GM12865 (cell line): ENCODE measurements around the gene XPNPEP2.

Experiments used
- DNase-seq: peaks from one replicate; pipeline ENCODE4 v3.0.0; 2010; ENCODE audit warnings: low read depth
- H3K4me3 ChIP-seq: 2 replicates; pipeline ENCODE4 v1.5.1; 2011; ENCODE audit warnings: mild to moderate bottlenecking, low read depth, low read length, control low read depth
- CTCF ChIP-seq: IDR thresholded peaks from 2 replicates; pipeline ENCODE4 v1.5.1; 2011; ENCODE audit warnings: low read length, control low read depth, low read depth, inconsistent platforms; ENCODE audit not compliant: insufficient read depth; ENCODE audit errors: missing control alignments

The XPNPEP2 gene

DNA sequence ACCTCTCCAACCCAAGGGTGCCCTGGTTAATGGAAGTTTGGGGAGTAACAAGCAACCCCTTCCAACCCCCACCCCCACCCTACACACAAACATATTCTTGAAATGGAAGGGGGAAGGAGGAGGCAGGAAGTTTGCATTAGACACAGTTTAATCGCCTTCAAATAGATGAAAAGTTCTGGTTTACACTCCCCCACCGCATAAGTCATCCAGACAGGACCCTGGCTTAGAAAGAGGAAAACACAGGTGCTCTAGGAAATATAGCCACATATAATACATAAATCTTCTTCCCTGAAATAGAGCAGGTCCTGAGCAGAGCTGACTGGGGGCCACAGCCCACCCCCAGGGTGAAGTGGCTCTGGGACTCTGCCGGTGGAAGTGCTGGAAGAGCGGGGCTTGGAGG is 66.0 kb downstream of the XPNPEP2 start:
- TF ChIP-seq CTCF, result no peak
- H3K4me3 ChIP-seq, result no peak overlapping the region
- no peak for DNase-seq

DNA sequence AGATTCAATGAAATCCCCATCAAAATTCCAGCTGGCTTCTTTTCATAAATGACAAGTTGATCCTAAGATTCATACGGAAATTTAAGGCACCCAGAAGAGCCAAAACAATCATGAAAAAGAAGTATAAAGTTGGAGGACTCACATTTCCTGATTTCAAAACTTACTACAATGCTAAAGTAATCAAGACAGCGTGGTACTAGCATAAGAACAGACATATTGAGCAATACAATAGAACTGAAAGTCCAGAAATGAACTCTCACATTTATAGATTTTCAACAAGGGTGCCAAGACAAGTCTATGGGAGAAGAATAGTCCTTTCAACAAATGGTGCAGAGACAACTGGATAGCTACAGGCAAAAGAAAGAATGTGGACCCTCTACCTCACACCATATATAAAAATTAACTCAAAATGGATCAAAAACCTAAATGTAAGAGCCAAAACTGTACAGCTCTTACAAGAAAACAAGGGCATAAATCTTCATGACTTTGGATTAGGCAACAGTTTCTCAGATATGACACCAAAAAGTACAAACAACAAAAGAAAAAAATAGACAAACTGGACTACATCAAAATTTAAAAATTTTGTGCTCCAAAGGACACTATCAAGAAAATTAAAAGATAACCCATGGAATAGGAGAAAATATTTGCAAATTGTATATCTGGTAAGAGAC is 69.5 kb downstream of the XPNPEP2 start:
- TF ChIP-seq CTCF, result no peak
- no peak for DNase-seq
- H3K4me3 ChIP-seq, result no peak overlapping the region

DNA sequence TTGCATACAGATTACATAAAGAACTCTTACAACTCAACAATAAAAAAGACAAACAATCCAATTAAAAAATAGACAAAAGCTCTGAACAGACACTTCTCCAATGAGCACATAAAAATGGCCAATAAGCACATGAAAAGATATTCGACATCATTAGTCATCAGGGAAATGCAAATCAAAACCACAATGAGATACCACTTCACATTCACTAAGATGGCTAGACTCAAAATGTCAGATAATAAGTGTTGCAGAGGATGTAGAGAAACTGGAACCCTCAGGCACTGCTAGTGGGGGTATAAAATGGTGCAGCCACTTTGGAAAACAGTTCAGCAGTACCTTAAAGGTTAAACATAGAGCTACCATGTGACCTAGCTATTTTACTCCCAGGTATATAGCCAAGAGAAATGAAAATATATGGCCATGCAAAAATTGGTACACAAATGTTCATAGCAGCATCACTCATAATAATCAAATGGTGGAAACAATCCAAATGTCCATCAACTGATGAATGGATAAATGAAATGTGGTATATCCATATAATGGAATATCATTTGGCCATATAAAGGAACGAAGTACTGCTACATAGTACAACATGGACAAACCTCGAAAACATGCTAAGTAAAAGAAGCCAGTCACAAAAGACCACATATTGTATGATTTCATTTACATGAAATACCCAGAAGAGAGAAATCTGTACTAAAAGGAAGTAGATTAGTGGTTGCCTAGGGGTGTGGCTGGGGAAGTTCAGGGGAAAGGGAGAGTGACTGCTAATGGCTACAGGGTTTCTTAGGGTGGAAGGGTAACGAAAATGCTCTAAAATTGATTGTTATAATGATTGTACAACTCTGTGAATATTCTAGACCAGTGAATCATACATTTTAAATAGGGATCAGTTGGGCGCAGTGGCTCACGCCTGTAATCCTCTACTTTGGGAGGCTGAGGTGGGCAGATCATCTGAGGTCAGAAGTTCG is 70.3 kb downstream of the XPNPEP2 start:
- TF ChIP-seq CTCF, result no peak
- no peak for DNase-seq
- no peak overlapping the region for H3K4me3 ChIP-seq

DNA sequence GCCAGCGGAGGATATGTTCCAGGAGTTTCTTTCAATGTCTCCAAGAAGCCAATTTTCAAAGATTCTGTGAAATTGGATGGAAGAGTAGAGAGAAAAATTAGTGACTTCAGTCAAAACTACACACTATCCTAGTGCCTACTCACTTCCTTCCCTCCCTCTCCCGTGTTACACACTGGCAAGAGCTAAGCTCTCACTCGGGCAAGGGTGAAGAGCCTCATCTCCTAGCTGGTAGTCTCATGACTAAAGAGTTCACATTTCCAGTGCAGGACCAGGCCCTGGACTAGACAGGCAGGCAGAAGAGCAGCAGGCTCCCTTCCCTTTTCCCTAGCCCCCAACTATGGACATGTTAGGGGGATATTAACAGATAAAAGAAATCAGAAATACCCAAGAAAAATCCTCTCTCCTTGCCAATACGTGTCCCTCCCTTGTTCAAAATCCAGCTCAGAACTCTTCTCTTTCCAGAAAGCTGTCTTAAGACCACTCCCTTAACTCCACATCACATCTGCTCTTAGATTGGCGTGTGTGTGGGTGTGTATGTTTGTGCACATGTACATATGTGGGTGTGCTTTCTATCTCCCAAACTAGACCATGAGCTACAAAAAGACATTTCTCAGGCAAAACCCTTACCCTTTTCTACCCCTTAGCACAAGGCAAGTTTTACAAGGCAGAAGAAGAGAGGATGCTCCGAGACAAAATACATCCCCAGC is 75.0 kb downstream of the XPNPEP2 start:
- TF ChIP-seq CTCF, result no peak
- no peak overlapping the region for H3K4me3 ChIP-seq
- DNase-seq, result no peak

GRCh38 chrX:129818123-129818522 is 79.3 kb downstream of the XPNPEP2 start:
- no peak for TF ChIP-seq CTCF
- DNase-seq, result no peak
- no peak overlapping the region for H3K4me3 ChIP-seq
